ENCODE results near the gene JPT1.

DNA sequence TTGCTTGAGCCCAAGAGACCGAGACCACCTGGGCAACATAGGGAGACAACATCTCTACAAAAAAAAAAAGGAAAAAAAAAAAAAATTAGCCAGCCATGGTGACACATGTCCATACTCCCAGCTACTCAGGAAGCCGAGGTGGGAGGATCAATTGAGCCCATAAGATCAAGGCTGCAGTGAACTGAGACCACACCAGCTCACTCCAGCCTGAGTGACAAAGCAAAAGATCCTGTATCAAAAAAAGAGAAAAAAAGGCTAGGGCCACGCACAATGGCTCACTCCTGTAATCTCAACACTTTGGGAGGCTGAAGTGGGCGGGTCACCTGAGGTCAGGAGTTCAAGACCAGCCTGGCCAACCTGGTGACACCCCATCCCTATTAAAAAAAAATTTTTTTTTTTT lies 14.7 kb upstream of the JPT1 start:
- no peak for TF ChIP-seq GATA2 (IDR thresholded peaks at IDR 0.05; ENCODE audit: low read depth, low read length)
- no peak for TF ChIP-seq GATA3 (IDR thresholded peaks at IDR 0.05; ENCODE audit: low read depth, low read length)

Measured in SH-SY5Y (cell line).